Nephron (organoid): ENCODE results near the gene TAGLN2.
A peak's percentile ranks its signal among the peaks of the same experiment; 100 is the strongest.

ENCODE experiments used
- H3K27ac Mint-ChIP-seq, 3 experiments: 2 replicates each; pipeline ENCODE4 v1.8.0; 2020; ENCODE audit warnings: mixed read lengths in 3 of 3, mild to moderate bottlenecking in 2 of 3, moderate library complexity in 1 of 3
- H3K27me3 Mint-ChIP-seq: 2 replicates; pipeline ENCODE4 v1.8.0; 2021; ENCODE audit warnings: low read depth, mild to moderate bottlenecking, moderate library complexity, mixed read lengths
- H3K36me3 Mint-ChIP-seq: 2 replicates; pipeline ENCODE4 v1.8.0; 2020; ENCODE audit warnings: low read depth, mixed read lengths
- H3K4me1 Mint-ChIP-seq: 2 replicates; pipeline ENCODE4 v1.8.0; 2020; ENCODE audit warnings: mixed read lengths
- H3K4me3 Mint-ChIP-seq, 3 experiments: 2 replicates each; pipeline ENCODE4 v1.8.0; 2020; ENCODE audit warnings: mild to moderate bottlenecking in 3 of 3, mixed read lengths in 3 of 3, moderate library complexity in 2 of 3
- H3K9me3 Mint-ChIP-seq: 2 replicates; pipeline ENCODE4 v1.8.0; 2020; ENCODE audit warnings: mixed read lengths
- CTCF ChIP-seq, 3 experiments: fragments of 200-600 bp; sonication (generic); IDR thresholded peaks; one replicate each; pipeline ENCODE4 v1.5.0; 2021; ENCODE audit warnings: antibody characterized with exemption in 3 of 3; ENCODE audit not compliant: unreplicated experiment in 3 of 3

Gene TAGLN2

GRCh38 chr1:159949123-159949522, 23.8 kb upstream of the TAGLN2 start:
- Mint-ChIP-seq H3K9me3 (no peaks in the 10 kb centered on the region), H3K27me3 (peaks cover 13% of the 10 kb centered on the region), H3K36me3 (no peaks in the 10 kb centered on the region), H3K27ac (peak overlapping the region in 2 of 3 experiments; percentile 30 to 56), H3K4me3 (peak overlapping the region in 2 of 3 experiments; percentile 6 to 36), H3K4me1 (peaks cover 19% of the 10 kb centered on the region)
- TF ChIP-seq CTCF (IDR thresholded peaks at IDR 0.05; ENCODE audit: unreplicated experiment in 3 of 3) = no peak

GRCh38 chr1:159947942-159948341, 22.6 kb upstream of the TAGLN2 start:
- Mint-ChIP-seq H3K9me3 (no peaks in the 10 kb centered on the region), H3K4me1 (peaks cover 19% of the 10 kb centered on the region), H3K27me3 (peaks cover 7% of the 10 kb centered on the region), H3K36me3 (no peaks in the 10 kb centered on the region), H3K4me3 (peak overlapping the region in 2 of 3 experiments; percentile 45 to 53), H3K27ac (no peak overlapping the region)
- no peak for TF ChIP-seq CTCF (IDR thresholded peaks at IDR 0.05; ENCODE audit: unreplicated experiment in 3 of 3)

GRCh38 chr1:159946242-159947187, 21.2 kb upstream of the TAGLN2 start:
- peak overlapping the region in 2 of 3 experiments; percentile 54 to 57 for H3K27ac Mint-ChIP-seq
- peak overlapping the region; percentile 81 to 92 (median 89) for H3K4me3 Mint-ChIP-seq
- peaks cover 25% of the 10 kb centered on the region for H3K4me1 Mint-ChIP-seq
- peaks cover 6% of the 10 kb centered on the region for H3K27me3 Mint-ChIP-seq
- H3K36me3 Mint-ChIP-seq = no peaks in the 10 kb centered on the region
- H3K9me3 Mint-ChIP-seq = no peaks in the 10 kb centered on the region
- no peak for TF ChIP-seq CTCF (IDR thresholded peaks at IDR 0.05; ENCODE audit: unreplicated experiment in 3 of 3)

GRCh38 chr1:159945483-159946241, 20.4 kb upstream of the TAGLN2 start, which contains the start of gene IGSF9:
IGSF9 (minus strand) TSS chr1:159945613; CDS start chr1:159943454, 2,159 bp downstream.
- peak; percentile 46 to 72 (median 53) for TF ChIP-seq CTCF (IDR thresholded peaks at IDR 0.05; ENCODE audit: unreplicated experiment in 3 of 3)
- no peaks in the 10 kb centered on the region for H3K36me3 Mint-ChIP-seq
- no peaks in the 10 kb centered on the region for H3K9me3 Mint-ChIP-seq
- H3K27ac Mint-ChIP-seq = peak within 1 kb of the TSS; percentile 47 to 57 (median 54)
- peak within 1 kb of the TSS; percentile 89 to 92 (median 90) for H3K4me3 Mint-ChIP-seq
- H3K4me1 Mint-ChIP-seq = peaks cover 30% of the 10 kb centered on the region
- H3K27me3 Mint-ChIP-seq = peaks cover 6% of the 10 kb centered on the region

- TF ChIP-seq CTCF (IDR thresholded peaks at IDR 0.05; ENCODE audit: unreplicated experiment in 3 of 3) = no peak
- Mint-ChIP-seq H3K4me1 (peaks cover 36% of the 10 kb centered on the region), H3K4me3 (peak overlapping the region; percentile 89 to 92 (median 90)), H3K27ac (peak overlapping the region; percentile 27 to 47 (median 34)), H3K27me3 (peaks cover 6% of the 10 kb centered on the region), H3K36me3 (no peaks in the 10 kb centered on the region), H3K9me3 (no peaks in the 10 kb centered on the region)
Measured at GRCh38 chr1:159944623-159945455, 19.5 kb upstream of the TAGLN2 start.
